Neural cell (in vitro differentiated cells): ENCODE measurements around the gene CARS2. TPM values are rescaled to one million over a fixed set of nuclear protein-coding genes. Genes with fewer than 3 reads are reported as not detected.

Source experiments
- H2AFZ ChIP-seq: fragments of 200-600, 300-800 bp; sonication (generic), shearing (Covaris generic); 2 replicates; pipeline ENCODE4 v1.6.0; 2014; ENCODE audit warnings: low read depth, mild to moderate bottlenecking, antibody characterized with exemption, low read length, moderate library complexity
- H3F3A ChIP-seq: fragments of 200-600 bp; shearing (Covaris generic); 2 replicates; pipeline ENCODE4 v1.6.1; 2016; ENCODE audit warnings: mild to moderate bottlenecking, moderate library complexity, mixed read lengths, antibody characterized with exemption, low read length; ENCODE audit not compliant: insufficient read depth, poor library complexity, severe bottlenecking
- H3K27ac ChIP-seq: fragments of 200-600, 300-800 bp; sonication (generic), shearing (Covaris generic); 2 replicates; pipeline ENCODE4 v1.5.1; 2014; ENCODE audit warnings: mild to moderate bottlenecking, low read length, moderate library complexity
- H3K27me3 ChIP-seq: fragments of 300-800, 200-600 bp; sonication (generic), shearing (Covaris generic); 2 replicates; pipeline ENCODE4 v1.6.0; 2014; ENCODE audit warnings: mild to moderate bottlenecking, low read depth, low read length, moderate library complexity; ENCODE audit not compliant: insufficient read depth
- H3K36me3 ChIP-seq: fragments of 300-800, 200-600 bp; sonication (generic), shearing (Covaris generic); 2 replicates; pipeline ENCODE4 v1.5.1; 2014; ENCODE audit warnings: mild to moderate bottlenecking, antibody characterized with exemption, low read length, moderate library complexity; ENCODE audit not compliant: insufficient read depth
- H3K4me2 ChIP-seq: fragments of 300-800, 200-600 bp; sonication (generic), shearing (Covaris generic); 2 replicates; pipeline ENCODE4 v1.6.0; 2014; ENCODE audit warnings: mild to moderate bottlenecking, low read length
- H3K4me3 ChIP-seq: fragments of 300-800, 200-600 bp; sonication (generic), shearing (Covaris generic); 2 replicates; pipeline ENCODE4 v1.5.1; 2014; ENCODE audit warnings: mild to moderate bottlenecking, low read length, moderate library complexity
- H3K79me2 ChIP-seq: fragments of 200-600 bp; shearing (Covaris generic); replicated peaks from 2 replicates; pipeline ENCODE4 v1.6.0; 2014; ENCODE audit warnings: mild to moderate bottlenecking, low read length, moderate library complexity; ENCODE audit not compliant: insufficient read depth
- H3K9ac ChIP-seq: fragments of 300-800, 200-600 bp; sonication (generic), shearing (Covaris generic); 2 replicates; pipeline ENCODE4 v1.6.1; 2016; ENCODE audit warnings: mild to moderate bottlenecking, low read length, mixed read lengths
- H3K9me2 ChIP-seq: fragments of 200-600 bp; shearing (Covaris generic); 2 replicates; pipeline ENCODE4 v1.6.1; 2016; ENCODE audit warnings: mild to moderate bottlenecking, low read length, mixed read lengths; ENCODE audit not compliant: insufficient read depth
- H3K9me3 ChIP-seq: fragments of 200-600, 300-800 bp; sonication (generic), shearing (Covaris generic); 2 replicates; pipeline ENCODE4 v1.6.1; 2016; ENCODE audit warnings: mild to moderate bottlenecking, mixed run types, low read length, moderate library complexity, mixed read lengths
- H4K20me1 ChIP-seq: fragments of 200-600 bp; shearing (Covaris generic); 2 replicates; pipeline ENCODE4 v1.6.1; 2016; ENCODE audit warnings: mild to moderate bottlenecking, mixed run types; ENCODE audit not compliant: insufficient read depth
- EP300 ChIP-seq: fragments of 450-650 bp; conservative IDR thresholded peaks from 2 replicates; pipeline ENCODE4 v1.6.1; 2014; ENCODE audit warnings: antibody characterized with exemption, mild to moderate bottlenecking, moderate library complexity; ENCODE audit not compliant: poor library complexity, severe bottlenecking
- EZH2 ChIP-seq: fragments of 200-600, 300-800 bp; shearing (Covaris generic), sonication (generic); IDR thresholded peaks from 2 replicates; pipeline ENCODE4 v1.6.1; 2014; ENCODE audit warnings: antibody characterized with exemption, low read length, borderline replicate concordance, mild to moderate bottlenecking; ENCODE audit not compliant: insufficient read depth, poor library complexity, severe bottlenecking
- MXI1 ChIP-seq: fragments of 450-650 bp; conservative IDR thresholded peaks from 2 replicates; pipeline ENCODE4 v1.6.1; 2014; ENCODE audit warnings: antibody characterized with exemption, mild to moderate bottlenecking; ENCODE audit not compliant: poor library complexity, severe bottlenecking
- POLR2AphosphoS5 ChIP-seq: IDR thresholded peaks from 2 replicates; pipeline ENCODE4 v1.6.1; 2012
- RAD21 ChIP-seq: fragments of 450-650 bp; conservative IDR thresholded peaks from 2 replicates; pipeline ENCODE4 v1.6.1; 2014; ENCODE audit warnings: antibody characterized with exemption, mild to moderate bottlenecking, moderate library complexity
- REST ChIP-seq: IDR thresholded peaks from 2 replicates; pipeline ENCODE4 v1.6.1; 2012; ENCODE audit warnings: borderline replicate concordance
- SMC3 ChIP-seq: fragments of 450-650 bp; conservative IDR thresholded peaks from 2 replicates; pipeline ENCODE4 v1.6.1; 2014; ENCODE audit warnings: antibody characterized with exemption, mild to moderate bottlenecking, moderate library complexity; ENCODE audit not compliant: poor library complexity
- TAF1 ChIP-seq: IDR thresholded peaks from 2 replicates; pipeline ENCODE4 v1.6.1; 2012; ENCODE audit warnings: low read depth
- polyA plus RNA-seq: library from polyadenylated mRNA; depleted of rRNA; stranded (reverse); fragments of >200 nt; gene quantifications from 2 replicates; pipeline ENCODE4 v1.2.3, GENCODE V29; 2014
- TF ChIP-seq, protein P1 (sequence below): fragments of 450-650 bp; IDR thresholded peaks from 2 replicates; pipeline ENCODE4 v1.5.1; 2014; ENCODE audit warnings: antibody characterized with exemption, mild to moderate bottlenecking, moderate library complexity; ENCODE audit not compliant: poor library complexity, severe bottlenecking

Gene CARS2
- polyA plus RNA-seq, 1 donor from 2014 or later, result 92.2 TPM

DNA sequence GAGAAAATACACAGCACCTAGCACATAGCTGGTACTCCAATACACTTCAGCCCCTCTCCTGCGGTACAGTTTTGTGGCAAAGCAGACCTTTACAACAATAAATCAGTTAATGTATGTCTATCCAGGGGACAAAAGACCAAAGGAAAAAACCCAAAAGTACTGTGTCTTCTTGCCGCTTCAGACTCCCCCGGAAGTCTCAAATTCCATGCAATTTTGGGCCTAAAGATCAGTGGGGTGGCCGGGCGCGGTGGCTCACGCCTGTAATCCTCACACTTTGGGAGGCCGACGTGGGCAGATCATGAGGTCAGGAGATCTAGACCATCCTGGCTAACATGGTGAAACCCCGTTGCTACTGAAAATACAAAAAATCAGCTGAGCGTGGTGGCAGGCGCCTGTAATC is 16.2 kb downstream of the CARS2 start:
- Histone ChIP-seq H4K20me1 (no peaks in the 10 kb centered on the region), H3K9me2 (no peaks in the 10 kb centered on the region), H3K4me3 (no peak overlapping the region), H3K27me3 (no peaks in the 10 kb centered on the region), H2AFZ (no peak overlapping the region), H3K9me3 (no peaks in the 10 kb centered on the region), H3K4me2 (no peak overlapping the region), H3F3A (no peaks in the 10 kb centered on the region), H3K79me2 (no peaks in the 10 kb centered on the region), H3K9ac (no peak overlapping the region), H3K27ac (no peak overlapping the region), H3K36me3 (no peaks in the 10 kb centered on the region)
- TF ChIP-seq REST (no peak), EP300 (no peak), SMC3 (no peak), TAF1 (no peak), POLR2AphosphoS5 (no peak), EZH2 (no peak), MXI1 (no peak), RAD21 (no peak)
- TF ChIP-seq, protein P1, sequence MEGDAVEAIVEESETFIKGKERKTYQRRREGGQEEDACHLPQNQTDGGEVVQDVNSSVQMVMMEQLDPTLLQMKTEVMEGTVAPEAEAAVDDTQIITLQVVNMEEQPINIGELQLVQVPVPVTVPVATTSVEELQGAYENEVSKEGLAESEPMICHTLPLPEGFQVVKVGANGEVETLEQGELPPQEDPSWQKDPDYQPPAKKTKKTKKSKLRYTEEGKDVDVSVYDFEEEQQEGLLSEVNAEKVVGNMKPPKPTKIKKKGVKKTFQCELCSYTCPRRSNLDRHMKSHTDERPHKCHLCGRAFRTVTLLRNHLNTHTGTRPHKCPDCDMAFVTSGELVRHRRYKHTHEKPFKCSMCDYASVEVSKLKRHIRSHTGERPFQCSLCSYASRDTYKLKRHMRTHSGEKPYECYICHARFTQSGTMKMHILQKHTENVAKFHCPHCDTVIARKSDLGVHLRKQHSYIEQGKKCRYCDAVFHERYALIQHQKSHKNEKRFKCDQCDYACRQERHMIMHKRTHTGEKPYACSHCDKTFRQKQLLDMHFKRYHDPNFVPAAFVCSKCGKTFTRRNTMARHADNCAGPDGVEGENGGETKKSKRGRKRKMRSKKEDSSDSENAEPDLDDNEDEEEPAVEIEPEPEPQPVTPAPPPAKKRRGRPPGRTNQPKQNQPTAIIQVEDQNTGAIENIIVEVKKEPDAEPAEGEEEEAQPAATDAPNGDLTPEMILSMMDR, result no peak

DNA sequence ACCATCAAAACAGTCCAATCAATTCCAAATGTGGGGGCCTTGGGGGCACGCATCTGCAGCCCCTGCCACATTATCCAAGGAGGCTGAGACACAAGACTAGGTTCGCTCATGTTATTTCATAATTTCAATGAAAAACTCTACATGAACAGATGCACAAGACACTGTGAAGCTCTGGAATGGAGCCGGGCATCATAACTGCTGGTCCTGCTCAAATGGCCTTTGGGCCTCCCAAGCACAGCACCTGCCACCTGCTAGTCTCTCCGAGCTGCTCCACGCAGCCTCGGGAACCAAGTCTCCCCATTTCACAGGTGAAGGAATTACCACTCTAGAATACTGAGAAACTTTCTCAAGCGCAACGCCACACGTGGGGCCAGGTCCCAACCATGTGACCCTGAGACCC is 16.9 kb downstream of the CARS2 start:
- no peaks in the 10 kb centered on the region for H3F3A ChIP-seq
- no peaks in the 10 kb centered on the region for H4K20me1 ChIP-seq
- H3K9ac ChIP-seq, result no peak overlapping the region
- no peaks in the 10 kb centered on the region for H3K79me2 ChIP-seq
- H2AFZ ChIP-seq, result no peak overlapping the region
- H3K4me2 ChIP-seq, result no peak overlapping the region
- H3K4me3 ChIP-seq, result no peak overlapping the region
- H3K27ac ChIP-seq, result no peak overlapping the region
- no peak for TF ChIP-seq REST
- no peak for TF ChIP-seq MXI1
- TF ChIP-seq EP300, result no peak
- no peak for TF ChIP-seq RAD21
- TF ChIP-seq EZH2, result no peak
- H3K36me3 ChIP-seq, result no peaks in the 10 kb centered on the region
- no peaks in the 10 kb centered on the region for H3K27me3 ChIP-seq
- no peaks in the 10 kb centered on the region for H3K9me2 ChIP-seq
- H3K9me3 ChIP-seq, result no peaks in the 10 kb centered on the region
